Fibroblast of pulmonary artery (primary cell): ENCODE measurements around the gene LRCH1.

Source experiments
- DNase-seq: peaks from one replicate; pipeline ENCODE4 v3.0.0-alpha.2; 2010; ENCODE audit warnings: low read depth
- H3K4me3 ChIP-seq: replicated peaks from 2 replicates; pipeline ENCODE4 v1.5.1; 2011; ENCODE audit warnings: low read depth, mild to moderate bottlenecking, control low read depth, low read length, moderate library complexity
- TF ChIP-seq, protein P1 (sequence below): IDR thresholded peaks from 2 replicates; pipeline ENCODE4 v1.5.1; 2011; ENCODE audit warnings: mild to moderate bottlenecking, control low read depth, low read length, inconsistent platforms; ENCODE audit errors: missing control alignments

The LRCH1 gene

DNA sequence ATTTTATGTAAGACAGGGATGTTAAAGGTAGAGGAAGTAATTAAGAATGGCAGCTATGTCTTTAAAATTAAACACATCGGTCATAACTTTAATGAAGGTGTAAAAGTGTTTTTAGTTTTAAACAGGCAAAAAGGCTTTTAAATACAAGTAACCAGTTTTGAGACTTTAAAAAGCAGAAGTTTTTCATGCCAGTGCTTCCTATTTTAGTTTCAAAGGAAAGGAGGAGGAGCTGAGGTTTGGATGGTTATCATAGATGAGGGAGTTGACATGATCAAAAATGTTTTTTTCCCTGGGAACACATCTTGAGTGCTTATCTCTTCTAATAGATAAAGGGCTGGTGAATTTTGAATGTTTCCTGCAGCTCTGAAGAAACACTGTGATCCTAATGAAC lies 42.9 kb downstream of the LRCH1 start:
- no peak overlapping the region for H3K4me3 ChIP-seq
- TF ChIP-seq, protein P1, sequence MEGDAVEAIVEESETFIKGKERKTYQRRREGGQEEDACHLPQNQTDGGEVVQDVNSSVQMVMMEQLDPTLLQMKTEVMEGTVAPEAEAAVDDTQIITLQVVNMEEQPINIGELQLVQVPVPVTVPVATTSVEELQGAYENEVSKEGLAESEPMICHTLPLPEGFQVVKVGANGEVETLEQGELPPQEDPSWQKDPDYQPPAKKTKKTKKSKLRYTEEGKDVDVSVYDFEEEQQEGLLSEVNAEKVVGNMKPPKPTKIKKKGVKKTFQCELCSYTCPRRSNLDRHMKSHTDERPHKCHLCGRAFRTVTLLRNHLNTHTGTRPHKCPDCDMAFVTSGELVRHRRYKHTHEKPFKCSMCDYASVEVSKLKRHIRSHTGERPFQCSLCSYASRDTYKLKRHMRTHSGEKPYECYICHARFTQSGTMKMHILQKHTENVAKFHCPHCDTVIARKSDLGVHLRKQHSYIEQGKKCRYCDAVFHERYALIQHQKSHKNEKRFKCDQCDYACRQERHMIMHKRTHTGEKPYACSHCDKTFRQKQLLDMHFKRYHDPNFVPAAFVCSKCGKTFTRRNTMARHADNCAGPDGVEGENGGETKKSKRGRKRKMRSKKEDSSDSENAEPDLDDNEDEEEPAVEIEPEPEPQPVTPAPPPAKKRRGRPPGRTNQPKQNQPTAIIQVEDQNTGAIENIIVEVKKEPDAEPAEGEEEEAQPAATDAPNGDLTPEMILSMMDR, result no peak
- no peak for DNase-seq

DNA sequence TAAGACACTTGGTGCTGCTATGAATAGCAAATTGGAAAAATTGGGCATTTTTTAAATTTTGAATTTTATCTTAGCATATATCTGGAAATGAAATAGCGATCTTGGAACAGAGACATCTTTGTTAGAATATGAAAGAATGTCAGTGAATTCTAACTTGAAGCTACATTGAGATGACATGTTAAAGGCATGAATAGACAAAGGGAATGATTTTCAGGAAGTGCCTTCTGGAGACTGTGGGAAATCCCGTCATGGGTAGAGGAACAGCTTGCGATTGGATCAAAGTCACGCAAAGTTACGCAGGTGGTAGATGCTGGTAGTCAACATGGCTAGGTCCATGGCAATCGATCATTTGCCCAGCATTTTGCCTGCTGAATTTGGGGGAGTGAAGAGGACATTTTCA lies 43.5 kb downstream of the LRCH1 start:
- no peak for DNase-seq
- TF ChIP-seq, protein P1, result no peak
- H3K4me3 ChIP-seq, result no peak overlapping the region

DNA sequence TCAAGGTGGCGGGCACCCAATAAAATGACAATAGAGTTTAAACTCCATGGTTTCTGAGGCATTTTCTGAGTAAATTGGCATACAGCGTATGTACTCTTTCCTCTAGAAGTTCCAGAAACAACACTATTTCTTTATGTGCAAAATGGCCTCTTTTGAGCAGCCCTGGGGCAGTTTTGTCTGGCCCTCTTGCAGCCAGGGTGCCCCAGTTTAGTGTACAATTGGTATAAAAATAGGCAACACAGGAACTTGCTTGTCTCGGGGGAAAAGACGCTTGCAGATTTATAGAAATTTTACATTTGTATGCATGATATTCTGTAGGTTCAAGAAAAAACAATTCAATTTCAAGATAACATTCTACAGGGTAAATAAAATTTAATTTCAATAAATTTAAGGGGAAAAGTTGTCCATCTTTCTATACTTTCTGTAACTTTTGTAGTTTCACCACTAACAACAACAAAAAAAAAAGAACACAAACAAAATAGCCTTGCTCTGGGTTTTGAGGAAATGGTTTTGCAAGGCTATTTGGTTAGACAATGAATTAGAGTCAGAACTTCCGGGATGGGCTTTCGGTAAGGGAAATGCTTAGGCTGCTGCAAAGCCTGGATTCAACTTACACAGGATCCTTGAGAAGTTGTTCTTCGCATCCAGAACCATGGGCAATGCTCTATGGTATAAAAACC lies 45.3 kb downstream of the LRCH1 start:
- TF ChIP-seq, protein P1, result no peak
- DNase-seq, result peak; percentile 54
- H3K4me3 ChIP-seq, result no peak overlapping the region

DNA sequence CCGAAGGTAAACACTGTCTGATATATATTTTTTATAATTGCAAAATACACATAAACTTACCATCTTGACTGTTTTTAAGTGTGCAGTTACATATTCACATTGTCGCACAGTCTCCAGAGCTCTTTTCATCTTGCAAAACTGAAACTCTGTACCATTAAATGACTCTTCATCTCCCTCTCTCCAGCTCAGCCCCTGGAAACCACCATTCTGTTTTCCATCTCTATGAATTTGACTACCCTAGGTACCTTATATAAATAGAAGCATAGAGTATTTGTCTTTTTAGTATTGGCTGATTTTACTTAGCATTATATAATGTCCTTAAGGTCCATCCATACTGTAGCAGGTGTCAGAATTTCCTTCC lies 45.8 kb downstream of the LRCH1 start:
- no peak overlapping the region for H3K4me3 ChIP-seq
- TF ChIP-seq, protein P1, result no peak
- DNase-seq, result no peak

DNA sequence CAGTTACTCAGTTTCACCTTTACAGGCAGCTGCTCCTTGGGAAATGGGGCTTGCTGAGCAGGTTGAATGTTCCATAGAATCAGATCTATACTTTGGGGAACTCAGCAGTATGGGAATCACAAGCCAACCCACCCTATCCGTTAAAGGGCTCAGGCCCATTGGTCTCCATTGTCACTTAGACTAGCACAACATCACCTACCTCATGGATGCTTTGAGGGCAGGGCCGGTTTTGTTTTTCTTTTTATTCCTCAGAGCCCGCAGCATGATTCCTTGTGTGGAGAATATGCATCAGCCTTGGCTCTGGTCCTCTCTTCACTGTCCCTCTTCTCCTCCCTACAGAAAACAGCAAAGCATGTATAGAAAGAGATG lies 48.0 kb downstream of the LRCH1 start:
- TF ChIP-seq, protein P1, result no peak
- no peak overlapping the region for H3K4me3 ChIP-seq
- DNase-seq, result no peak

DNA sequence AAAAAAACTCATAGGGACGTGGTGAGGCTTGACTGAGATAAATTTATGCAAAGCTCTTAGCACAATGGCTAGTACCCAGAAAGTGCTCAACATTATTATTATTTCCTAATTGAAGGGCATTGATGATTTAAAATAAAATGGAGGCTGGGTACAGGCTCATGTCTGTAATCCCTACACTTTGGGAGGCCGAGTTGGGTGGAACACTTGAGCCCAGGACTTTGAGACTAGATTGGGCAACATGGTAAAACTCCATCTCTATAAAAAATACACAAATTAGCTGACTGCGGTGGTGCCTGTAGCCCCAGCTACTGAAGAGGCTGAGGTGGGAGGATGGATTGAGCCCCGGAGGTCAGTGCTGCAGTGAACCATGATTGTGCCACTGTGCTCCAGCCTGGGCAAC lies 49.6 kb downstream of the LRCH1 start:
- no peak for DNase-seq
- TF ChIP-seq, protein P1, result no peak
- no peak overlapping the region for H3K4me3 ChIP-seq

DNA sequence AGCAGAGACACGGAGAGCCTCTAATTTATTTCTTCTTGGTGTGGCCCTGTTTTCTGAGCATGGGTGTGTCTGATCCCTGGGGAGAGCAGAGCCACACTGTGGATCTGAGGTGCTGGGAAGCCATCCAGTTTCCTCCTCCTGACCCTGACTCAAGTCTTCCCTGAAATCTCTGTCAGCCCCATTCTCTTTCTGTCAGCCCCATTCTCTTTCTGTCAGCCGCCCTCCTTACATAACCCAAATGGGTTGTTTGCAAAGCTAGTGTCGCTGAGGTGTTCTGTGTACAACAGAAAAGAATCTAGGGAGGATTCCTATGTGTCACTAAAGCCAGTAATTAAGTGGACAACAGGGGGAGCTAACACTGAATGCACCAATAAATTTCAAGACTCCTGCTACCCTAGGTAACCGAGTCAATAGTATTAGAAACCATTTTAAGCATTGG lies 50.2 kb downstream of the LRCH1 start:
- TF ChIP-seq, protein P1, result peak; percentile 44
- H3K4me3 ChIP-seq, result no peak overlapping the region
- DNase-seq, result peak; percentile 42
